KMS-11 (cell line): ENCODE results near the gene B3GNT9.

Experiments
- H2AFZ ChIP-seq: fragments of 200-600 bp; sonication (generic); 2 replicates; pipeline ENCODE4 v1.6.1; 2016; ENCODE audit warnings: antibody characterized with exemption, mixed run types, low read depth
- H3K27ac ChIP-seq: fragments of 200-600 bp; sonication (generic); 2 replicates; pipeline ENCODE4 v1.6.1; 2016; ENCODE audit warnings: mild to moderate bottlenecking, mixed run types
- H3K27me3 ChIP-seq: fragments of 200-600 bp; sonication (generic); 2 replicates; pipeline ENCODE4 v1.6.1; 2017; ENCODE audit warnings: mild to moderate bottlenecking, low read depth, mixed run types, moderate library complexity; ENCODE audit not compliant: insufficient read depth
- H3K36me3 ChIP-seq: fragments of 200-600 bp; sonication (generic); 2 replicates; pipeline ENCODE4 v1.6.1; 2017; ENCODE audit warnings: mild to moderate bottlenecking, mixed run types; ENCODE audit not compliant: insufficient read depth
- H3K4me1 ChIP-seq: fragments of 200-600 bp; sonication (generic); 2 replicates; pipeline ENCODE4 v1.6.1; 2016; ENCODE audit warnings: mild to moderate bottlenecking, low read depth, mixed run types; ENCODE audit not compliant: poor library complexity, severe bottlenecking
- H3K4me2 ChIP-seq: fragments of 200-600 bp; sonication (generic); 2 replicates; pipeline ENCODE4 v1.7.0; 2016; ENCODE audit warnings: mild to moderate bottlenecking, mixed run types
- H3K4me3 ChIP-seq: fragments of 200-600 bp; sonication (generic); IDR thresholded peaks from 2 replicates; pipeline ENCODE4 v1.6.1; 2017; ENCODE audit warnings: low read depth, low read length, mixed read lengths; ENCODE audit not compliant: insufficient read depth
- H3K79me2 ChIP-seq: fragments of 200-600 bp; sonication (generic); 2 replicates; pipeline ENCODE4 v1.6.1; 2016; ENCODE audit warnings: low read depth, mixed run types; ENCODE audit not compliant: insufficient read depth
- H3K9ac ChIP-seq: fragments of 200-600 bp; sonication (generic); 2 replicates; pipeline ENCODE4 v1.6.1; 2016; ENCODE audit warnings: mild to moderate bottlenecking, mixed run types
- H4K20me1 ChIP-seq: fragments of 200-600 bp; sonication (generic); 2 replicates; pipeline ENCODE4 v1.6.1; 2016; ENCODE audit warnings: mild to moderate bottlenecking, mixed run types; ENCODE audit not compliant: insufficient read depth
- CTCF ChIP-seq: fragments of 200-600 bp; sonication (generic); conservative IDR thresholded peaks from 2 replicates; pipeline ENCODE4 v1.6.1; 2017; ENCODE audit warnings: low read depth, mild to moderate bottlenecking, antibody characterized with exemption, low read length, moderate library complexity, mixed read lengths

The B3GNT9 gene

GRCh38 chr16:67157106-67157748, 6.4 kb upstream of the B3GNT9 start:
- Histone ChIP-seq H3K79me2 (no peaks in the 10 kb centered on the region), H3K4me1 (peaks cover 20% of the 10 kb centered on the region), H2AFZ (no peak overlapping the region), H3K4me2 (no peak overlapping the region), H3K4me3 (no peak overlapping the region), H3K36me3 (no peaks in the 10 kb centered on the region), H4K20me1 (no peaks in the 10 kb centered on the region), H3K27ac (no peak overlapping the region), H3K9ac (no peak overlapping the region), H3K27me3 (no peaks in the 10 kb centered on the region)
- TF ChIP-seq CTCF: no peak

GRCh38 chr16:67156143-67156844, 5.5 kb upstream of the B3GNT9 start:
- H3K27me3 ChIP-seq: no peaks in the 10 kb centered on the region
- H3K4me3 ChIP-seq: no peak overlapping the region
- H3K36me3 ChIP-seq: no peaks in the 10 kb centered on the region
- no peak overlapping the region for H3K4me2 ChIP-seq
- no peak for TF ChIP-seq CTCF
- no peaks in the 10 kb centered on the region for H4K20me1 ChIP-seq
- no peak overlapping the region for H2AFZ ChIP-seq
- no peaks in the 10 kb centered on the region for H3K79me2 ChIP-seq
- H3K4me1 ChIP-seq: peaks cover 16% of the 10 kb centered on the region
- H3K27ac ChIP-seq: no peak overlapping the region
- no peak overlapping the region for H3K9ac ChIP-seq

GRCh38 chr16:67155295-67156142, 4.7 kb upstream of the B3GNT9 start:
- Histone ChIP-seq H4K20me1 (no peaks in the 10 kb centered on the region), H3K36me3 (no peaks in the 10 kb centered on the region), H3K27ac (no peak overlapping the region), H2AFZ (no peak overlapping the region), H3K27me3 (no peaks in the 10 kb centered on the region), H3K9ac (no peak overlapping the region), H3K4me3 (no peak overlapping the region), H3K4me2 (no peak overlapping the region), H3K4me1 (peaks cover 15% of the 10 kb centered on the region), H3K79me2 (no peaks in the 10 kb centered on the region)
- TF ChIP-seq CTCF: peak; percentile 79

GRCh38 chr16:67154578-67155294, 3.9 kb upstream of the B3GNT9 start:
- Histone ChIP-seq H3K4me1 (peaks cover 15% of the 10 kb centered on the region), H3K27me3 (no peaks in the 10 kb centered on the region), H3K9ac (no peak overlapping the region), H3K4me3 (no peak overlapping the region), H4K20me1 (no peaks in the 10 kb centered on the region), H3K79me2 (no peaks in the 10 kb centered on the region), H3K4me2 (no peak overlapping the region), H3K27ac (no peak overlapping the region), H2AFZ (no peak overlapping the region), H3K36me3 (no peaks in the 10 kb centered on the region)
- TF ChIP-seq CTCF: no peak
